ENCODE results near the gene ITPKB.
A peak's percentile ranks its signal among the peaks of the same experiment; 100 is the strongest.
"Not testable (repeated sequence)": the region's sequence is repeated elsewhere in the genome, so short reads cannot be mapped to it uniquely, and the experiment has no call there.

ITPKB gene

GRCh38 chr1:226651041-226651731 lies 87.9 kb downstream of the ITPKB start:
- no peak for DNase-seq (ENCODE audit: low spot score)

DNA sequence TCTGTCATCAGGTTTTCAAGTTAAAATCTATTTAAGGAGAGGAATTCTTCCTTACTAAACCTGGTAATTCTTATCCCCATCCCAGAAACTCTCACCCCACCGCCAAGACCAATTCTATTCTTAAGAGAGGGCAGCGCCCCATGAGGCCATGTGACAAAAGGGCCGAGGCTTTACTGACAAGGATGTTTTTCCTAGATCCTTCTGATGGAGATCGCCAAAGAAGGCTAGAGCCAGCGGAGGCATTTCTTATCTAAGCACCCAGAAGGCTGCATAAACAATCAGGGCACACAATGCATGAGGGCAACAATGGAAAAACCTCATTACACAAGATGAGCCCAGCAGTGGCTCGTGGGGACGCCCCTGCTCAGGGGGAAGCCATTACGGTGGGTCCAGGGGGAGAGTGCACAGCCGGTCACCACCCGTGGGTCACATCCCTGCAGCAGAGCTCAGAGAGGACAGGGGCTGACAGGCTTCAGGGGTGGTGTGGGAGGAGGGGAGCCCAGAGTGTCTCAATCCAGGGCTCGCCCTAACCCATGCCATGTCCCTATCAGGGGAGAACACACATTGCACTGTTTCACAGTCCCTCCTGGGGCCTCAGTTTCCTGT lies 88.7 kb downstream of the ITPKB start:
- no peak for DNase-seq (ENCODE audit: low spot score)

DNA sequence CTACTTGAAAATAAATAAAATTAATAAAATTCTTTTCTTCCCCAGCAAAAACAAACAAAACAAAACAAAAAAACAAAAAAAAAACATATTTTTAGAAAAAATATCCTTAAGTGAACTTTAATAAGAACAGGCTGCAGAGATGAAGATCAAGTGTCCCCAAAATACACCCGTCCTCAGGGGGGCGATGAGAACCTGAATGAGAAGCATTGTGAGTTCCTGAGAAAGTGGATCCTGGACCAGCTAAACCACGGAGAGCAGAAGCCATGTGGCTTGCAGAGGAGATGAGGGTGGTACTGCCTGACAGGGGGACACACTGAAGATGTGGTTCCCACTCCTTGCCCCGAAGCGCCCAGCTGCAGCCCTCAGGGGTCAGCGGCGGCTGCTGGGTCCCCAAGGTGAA lies 89.3 kb downstream of the ITPKB start:
- DNase-seq (ENCODE audit: low spot score): peak; percentile 39

- DNase-seq (ENCODE audit: low spot score): no peak
These were observed 89.8 kb downstream of the ITPKB start for GRCh38 chr1:226649244-226649643.

GRCh38 chr1:226648421-226648820 lies 90.7 kb downstream of the ITPKB start:
- DNase-seq (ENCODE audit: low spot score): no peak

DNA sequence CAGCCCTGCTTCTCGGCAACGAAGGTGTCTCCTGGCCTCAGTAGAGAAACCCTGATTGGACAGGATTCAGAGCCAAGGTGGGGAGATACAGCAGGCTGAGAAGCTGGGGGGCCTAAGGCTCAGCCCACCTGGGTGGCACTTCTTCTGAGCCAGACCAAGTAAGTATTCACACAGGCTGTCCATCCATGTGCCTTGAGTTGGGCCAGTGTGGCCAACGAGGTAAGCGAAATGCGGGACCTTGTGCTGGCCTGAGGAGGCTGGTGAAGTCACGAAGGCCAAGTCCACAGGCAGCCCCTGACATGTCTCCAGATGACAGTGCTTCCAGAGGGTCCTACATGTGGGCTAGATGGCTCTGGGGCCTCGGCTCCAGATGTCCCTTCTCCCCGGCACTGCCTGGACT lies 91.4 kb downstream of the ITPKB start:
- DNase-seq (ENCODE audit: low spot score): no peak

GRCh38 chr1:226646870-226647449 lies 92.1 kb downstream of the ITPKB start:
- DNase-seq (ENCODE audit: low spot score): no peak

DNA sequence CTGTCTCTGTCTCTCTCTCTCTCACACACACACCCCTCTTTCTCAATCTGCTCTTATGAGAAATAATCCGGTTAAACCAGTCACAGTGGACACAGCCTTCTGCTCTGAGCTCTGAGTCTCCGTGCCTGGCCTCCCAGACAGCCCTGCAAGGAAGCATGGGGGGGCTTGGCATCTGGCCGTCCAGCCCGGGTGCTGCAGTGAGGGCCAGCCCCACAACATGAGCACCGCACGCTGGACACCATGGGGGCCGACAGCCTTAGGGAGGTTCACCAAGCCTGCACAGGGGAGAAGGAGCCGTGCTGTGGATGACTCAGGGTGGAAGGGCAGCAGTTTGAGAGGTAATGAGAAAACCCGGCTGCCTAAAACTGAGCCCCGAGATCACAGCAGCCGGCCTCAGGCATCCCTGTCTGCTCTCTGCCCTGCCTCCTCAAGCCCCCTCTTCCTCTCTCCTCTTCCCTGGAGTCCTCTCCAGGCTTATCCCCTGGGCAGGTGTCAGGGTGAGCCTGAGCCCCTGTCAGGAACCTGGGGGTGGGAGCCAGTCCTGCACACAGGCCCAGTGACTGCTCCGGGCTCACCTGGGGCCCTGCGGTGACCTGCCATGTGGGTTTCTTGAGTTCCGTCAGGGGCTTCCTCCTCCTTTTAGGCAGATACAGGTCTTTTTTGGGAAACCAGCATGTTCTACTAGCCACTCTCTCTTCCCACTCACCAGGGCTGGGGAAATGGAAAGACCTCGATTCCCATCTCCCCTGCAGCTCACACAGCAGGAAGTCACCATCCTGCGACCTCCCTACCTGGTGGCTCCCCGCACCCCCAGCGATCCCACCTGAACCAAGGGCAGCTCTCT lies 92.8 kb downstream of the ITPKB start:
- DNase-seq (ENCODE audit: low spot score): no peak

GRCh38 chr1:226645279-226645976 lies 93.7 kb downstream of the ITPKB start:
- DNase-seq (ENCODE audit: low spot score): no peak

GRCh38 chr1:226644541-226645176 lies 94.4 kb downstream of the ITPKB start:
- DNase-seq (ENCODE audit: low spot score): no peak

- peak; percentile 41 for DNase-seq (ENCODE audit: low spot score)
These were observed 95.2 kb downstream of the ITPKB start for GRCh38 chr1:226643611-226644540.

DNA sequence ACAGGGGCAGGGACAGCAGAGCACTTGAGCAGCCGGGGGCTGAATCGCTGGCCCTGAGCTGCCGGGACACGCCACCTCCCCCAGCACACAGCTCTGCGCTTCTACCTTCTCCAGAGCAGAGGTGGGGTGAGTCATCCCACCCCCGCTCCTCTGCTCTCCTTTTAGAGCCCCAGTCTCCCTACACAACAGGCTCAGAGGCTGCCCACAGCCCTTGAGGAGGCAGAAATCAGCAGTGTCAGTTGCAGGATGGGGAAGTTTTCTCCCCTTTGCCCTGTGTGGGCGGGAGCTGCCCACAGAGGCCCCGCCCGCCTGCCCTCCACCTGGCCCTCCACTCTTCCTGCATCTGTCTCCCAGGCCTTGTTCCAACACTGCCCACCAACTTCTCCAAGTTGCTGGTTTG lies 95.9 kb downstream of the ITPKB start:
- peak; percentile 52 for DNase-seq (ENCODE audit: low spot score)

GRCh38 chr1:226642421-226642820 lies 96.7 kb downstream of the ITPKB start:
- no peak for DNase-seq (ENCODE audit: low spot score)

GRCh38 chr1:226641671-226642231 lies 97.3 kb downstream of the ITPKB start:
- no peak for DNase-seq (ENCODE audit: low spot score)

DNA sequence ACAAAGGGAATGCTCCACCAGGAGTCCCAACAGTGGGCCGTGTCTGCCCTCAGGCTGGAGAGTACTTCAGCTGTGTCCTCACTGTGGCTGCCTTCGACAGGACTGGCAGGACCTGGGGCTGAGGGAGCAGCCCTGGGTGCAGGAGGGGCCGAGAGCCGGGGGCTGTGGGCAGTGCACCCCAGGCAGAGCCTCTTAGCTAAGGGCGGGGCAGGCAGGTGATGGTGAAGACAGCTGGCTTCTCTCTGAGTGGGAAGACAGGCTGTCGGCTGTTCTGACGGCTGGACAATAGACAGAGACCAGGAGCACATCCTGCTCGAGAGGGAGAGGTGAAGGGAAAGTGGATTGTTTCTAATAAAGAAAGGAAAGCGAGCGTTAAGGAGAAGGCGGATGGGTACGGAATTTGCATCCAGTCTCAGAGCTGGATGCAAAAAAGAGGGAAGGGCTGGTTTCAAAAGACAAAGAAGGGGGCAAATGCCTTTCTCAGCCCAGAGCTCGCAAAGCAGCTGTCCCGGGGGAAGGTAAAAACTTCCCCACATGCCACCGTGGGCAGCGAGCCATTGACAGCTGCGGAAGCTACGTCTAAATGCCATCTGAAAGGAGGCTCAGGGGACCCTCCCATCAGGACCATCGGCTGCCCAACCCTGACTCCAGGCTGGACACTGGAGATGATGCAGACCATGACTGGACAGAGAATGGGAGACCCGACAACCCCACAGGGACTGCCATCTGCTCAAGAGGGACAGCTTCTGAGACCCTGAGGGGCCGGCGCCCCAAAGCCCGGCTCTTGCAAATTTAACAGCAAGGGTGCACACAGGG lies 98.6 kb downstream of the ITPKB start:
- DNase-seq (ENCODE audit: low spot score): no peak

DNA sequence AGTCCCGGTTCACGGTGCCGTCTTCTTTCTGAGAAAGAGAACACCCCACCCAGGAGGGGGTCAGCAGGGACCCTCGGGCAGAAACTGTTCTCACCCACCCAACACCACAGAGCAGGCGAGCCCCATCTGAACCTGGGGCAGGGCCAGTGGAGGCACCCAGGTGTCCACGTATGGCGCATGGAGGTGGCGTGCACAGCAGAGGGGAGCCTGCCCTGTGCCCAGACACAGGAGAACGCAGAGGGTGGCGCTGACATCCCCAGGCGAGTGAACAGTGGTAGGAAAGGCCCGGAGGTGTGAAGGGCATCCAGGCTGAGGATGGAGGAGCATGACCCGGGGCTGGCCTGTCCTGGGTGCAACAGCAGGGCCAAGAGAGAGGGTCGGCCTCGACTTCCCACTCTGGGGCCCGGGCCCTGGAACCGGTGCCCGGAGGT lies 99.4 kb downstream of the ITPKB start:
- DNase-seq (ENCODE audit: low spot score): no peak

DNA sequence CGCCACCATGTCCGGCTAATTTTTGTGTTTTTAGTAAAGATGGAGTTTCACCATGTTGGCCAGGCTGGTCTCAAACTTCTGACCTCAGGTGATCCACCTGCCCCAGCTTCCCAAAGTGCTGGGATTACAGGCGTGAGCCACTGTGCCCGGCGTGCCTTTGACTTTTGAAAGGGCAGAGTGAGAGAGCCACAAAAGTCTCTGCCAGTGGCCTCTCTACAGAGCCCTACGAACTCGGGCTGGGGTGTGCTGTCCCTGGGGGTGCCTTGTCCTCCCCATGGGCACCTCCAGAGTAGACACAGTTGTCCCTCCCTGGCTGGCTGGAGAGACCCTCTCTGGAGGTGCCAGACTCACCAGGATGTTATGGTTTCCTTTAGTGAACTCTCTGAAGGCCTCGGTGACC lies 99.9 kb downstream of the ITPKB start:
- not testable (repeated sequence) for DNase-seq (ENCODE audit: low spot score)

DNA sequence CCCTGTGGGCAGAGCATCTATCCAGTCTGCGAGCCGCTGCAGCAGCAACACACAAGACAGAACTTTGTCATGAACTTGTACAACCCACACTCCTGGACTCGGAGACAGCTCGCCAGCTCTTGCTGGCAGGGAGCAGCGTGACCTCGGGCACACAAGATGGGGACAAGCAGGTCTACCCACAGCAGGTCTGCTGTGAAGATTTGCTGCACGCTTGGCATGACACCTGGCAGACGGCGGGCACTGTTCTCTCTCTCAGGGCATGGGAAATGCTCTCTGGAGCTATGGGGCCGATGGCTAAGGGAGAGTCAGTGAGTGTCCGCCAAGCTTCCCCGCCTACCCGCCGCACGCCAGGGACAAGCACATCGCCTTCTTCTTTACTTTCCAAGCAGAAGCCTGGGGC lies 100.5 kb downstream of the ITPKB start:
- no peak for DNase-seq (ENCODE audit: low spot score)

DNA sequence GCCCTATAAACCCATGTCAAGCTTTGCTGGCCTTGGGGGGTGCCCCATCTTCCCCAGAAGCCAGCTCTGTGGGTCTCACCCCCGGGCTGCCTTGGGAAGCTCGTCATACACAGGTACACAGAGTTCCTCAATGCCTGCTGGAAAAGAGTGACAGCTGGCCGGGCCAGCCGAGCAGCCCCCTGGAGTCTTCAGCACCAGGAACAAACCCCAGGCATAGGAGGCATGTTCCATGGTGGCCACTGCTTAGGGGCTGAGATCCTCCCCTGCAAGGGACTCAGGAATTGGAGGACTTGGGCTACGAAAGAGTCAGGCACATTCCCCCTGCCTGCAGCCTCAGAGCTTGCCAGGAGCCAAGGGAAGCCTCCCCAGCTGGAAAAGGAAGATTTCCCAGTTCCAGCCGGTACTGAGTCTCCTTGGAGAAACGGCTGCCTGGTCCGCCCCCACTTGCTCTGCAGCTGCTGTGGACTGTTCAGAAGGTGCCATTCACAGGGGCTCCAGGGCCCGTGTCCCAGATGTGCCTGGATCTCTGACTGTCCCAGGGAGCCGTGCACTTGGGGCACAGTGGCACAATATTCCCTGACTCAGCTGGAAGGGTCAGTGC lies 101.0 kb downstream of the ITPKB start:
- DNase-seq (ENCODE audit: low spot score): no peak
